Measurements from ENCODE around the gene SDHA.
"Not testable (repeated sequence)": the region's sequence is repeated elsewhere in the genome, so short reads cannot be mapped to it uniquely, and the experiment has no call there.

DNA sequence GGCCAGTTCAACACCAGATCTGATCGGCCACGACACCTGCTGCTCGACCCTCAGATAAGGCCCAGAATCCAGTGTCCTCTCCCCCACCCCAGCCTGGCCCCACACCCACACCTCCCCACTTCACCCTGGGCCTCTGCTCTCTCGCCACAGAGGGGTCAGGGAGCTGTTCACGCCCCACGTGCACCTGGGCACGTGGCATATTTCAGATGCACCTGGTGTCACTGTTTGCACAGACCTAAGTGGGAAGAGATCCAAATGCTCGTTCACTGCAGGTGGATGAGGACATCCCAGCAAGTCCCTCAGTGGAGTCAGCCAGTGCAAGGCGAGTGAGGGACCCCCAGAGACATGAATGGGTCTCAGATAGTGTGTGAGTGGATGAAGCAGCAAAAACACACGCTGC lies 78.1 kb downstream of the SDHA start:
- TF ChIP-seq, protein P1, sequence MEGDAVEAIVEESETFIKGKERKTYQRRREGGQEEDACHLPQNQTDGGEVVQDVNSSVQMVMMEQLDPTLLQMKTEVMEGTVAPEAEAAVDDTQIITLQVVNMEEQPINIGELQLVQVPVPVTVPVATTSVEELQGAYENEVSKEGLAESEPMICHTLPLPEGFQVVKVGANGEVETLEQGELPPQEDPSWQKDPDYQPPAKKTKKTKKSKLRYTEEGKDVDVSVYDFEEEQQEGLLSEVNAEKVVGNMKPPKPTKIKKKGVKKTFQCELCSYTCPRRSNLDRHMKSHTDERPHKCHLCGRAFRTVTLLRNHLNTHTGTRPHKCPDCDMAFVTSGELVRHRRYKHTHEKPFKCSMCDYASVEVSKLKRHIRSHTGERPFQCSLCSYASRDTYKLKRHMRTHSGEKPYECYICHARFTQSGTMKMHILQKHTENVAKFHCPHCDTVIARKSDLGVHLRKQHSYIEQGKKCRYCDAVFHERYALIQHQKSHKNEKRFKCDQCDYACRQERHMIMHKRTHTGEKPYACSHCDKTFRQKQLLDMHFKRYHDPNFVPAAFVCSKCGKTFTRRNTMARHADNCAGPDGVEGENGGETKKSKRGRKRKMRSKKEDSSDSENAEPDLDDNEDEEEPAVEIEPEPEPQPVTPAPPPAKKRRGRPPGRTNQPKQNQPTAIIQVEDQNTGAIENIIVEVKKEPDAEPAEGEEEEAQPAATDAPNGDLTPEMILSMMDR (IDR thresholded peaks at IDR 0.05), result not testable (repeated sequence)
- TF ChIP-seq POLR2A (IDR thresholded peaks at IDR 0.05), result not testable (repeated sequence)
